GM12874 (cell line): ENCODE results near the gene CMTR1.

Source experiments
- CTCF ChIP-seq: IDR thresholded peaks from 2 replicates; pipeline ENCODE4 v1.5.1; 2011; ENCODE audit warnings: low read depth, mild to moderate bottlenecking, control low read depth, low read length, moderate library complexity; ENCODE audit not compliant: insufficient read depth

CMTR1 gene

GRCh38 chr6:37504024-37504423 is 71.0 kb downstream of the CMTR1 start:
- no peak for TF ChIP-seq CTCF

- no peak for TF ChIP-seq CTCF
These were observed 73.5 kb downstream of the CMTR1 start for GRCh38 chr6:37506479-37506878.

- TF ChIP-seq CTCF: no peak
These were observed 74.1 kb downstream of the CMTR1 start for GRCh38 chr6:37507077-37507476.

- TF ChIP-seq CTCF: no peak
These were observed 74.8 kb downstream of the CMTR1 start for GRCh38 chr6:37507690-37508421.

- TF ChIP-seq CTCF: no peak
These were observed 78.2 kb downstream of the CMTR1 start for GRCh38 chr6:37511201-37511600.

GRCh38 chr6:37511910-37512399 is 78.9 kb downstream of the CMTR1 start:
- TF ChIP-seq CTCF: no peak

GRCh38 chr6:37512400-37513011 is 79.5 kb downstream of the CMTR1 start:
- no peak for TF ChIP-seq CTCF
